HG03108 (cell line): ENCODE data around the gene INIP.

Source experiments
- ATAC-seq: cut with Tn5 transposase; IDR thresholded peaks from one replicate; pipeline ENCODE4 v1.9.1; 2021; ENCODE audit warnings: moderate library complexity; ENCODE audit not compliant: unreplicated experiment

The INIP gene

GRCh38 chr9:112717661-112718331 is at the start of gene INIP:
INIP (minus strand) TSS chr9:112718117; CDS start chr9:112716485, 1,632 bp downstream.
- peak; percentile 88 for ATAC-seq

GRCh38 chr9:112765281-112765680 is 47.4 kb upstream of the INIP start:
- ATAC-seq, result no peak

GRCh38 chr9:112764837-112765236 is 46.9 kb upstream of the INIP start:
- ATAC-seq, result no peak

- no peak for ATAC-seq
These were observed 46.4 kb upstream of the INIP start for GRCh38 chr9:112764344-112764743.

GRCh38 chr9:112762726-112763518 is 45.0 kb upstream of the INIP start:
- no peak for ATAC-seq

- ATAC-seq, result no peak
These were observed 44.2 kb upstream of the INIP start for GRCh38 chr9:112761912-112762655.

- no peak for ATAC-seq
These were observed 42.9 kb upstream of the INIP start for GRCh38 chr9:112760821-112761220.

GRCh38 chr9:112757940-112758339 is 40.0 kb upstream of the INIP start:
- ATAC-seq, result no peak

- ATAC-seq, result no peak
These were observed 39.5 kb upstream of the INIP start for GRCh38 chr9:112757282-112757883.

- ATAC-seq, result no peak
These were observed 37.8 kb upstream of the INIP start for GRCh38 chr9:112755675-112756074.

- no peak for ATAC-seq
These were observed 37.1 kb upstream of the INIP start for GRCh38 chr9:112755016-112755427.

- ATAC-seq, result no peak
These were observed 36.7 kb upstream of the INIP start for GRCh38 chr9:112754578-112754977.

GRCh38 chr9:112753725-112754124 is 35.8 kb upstream of the INIP start:
- no peak for ATAC-seq

- ATAC-seq, result no peak
These were observed 34.6 kb upstream of the INIP start for GRCh38 chr9:112752334-112753125.

- ATAC-seq, result peak; percentile 26
These were observed 33.3 kb upstream of the INIP start for GRCh38 chr9:112751056-112751795.

GRCh38 chr9:112750764-112751055 is 32.8 kb upstream of the INIP start:
- ATAC-seq, result no peak

- ATAC-seq, result peak; percentile 76
These were observed 32.3 kb upstream of the INIP start, which contains the start of gene SNX30 for GRCh38 chr9:112750016-112750763. SNX30 (plus strand) TSS chr9:112750760; CDS start chr9:112751002, 242 bp downstream.

GRCh38 chr9:112747094-112747493 is 29.2 kb upstream of the INIP start:
- ATAC-seq, result no peak

- ATAC-seq, result no peak
These were observed 26.3 kb upstream of the INIP start for GRCh38 chr9:112744177-112744576.
